ENCODE data around the gene GFRA1.

DNA sequence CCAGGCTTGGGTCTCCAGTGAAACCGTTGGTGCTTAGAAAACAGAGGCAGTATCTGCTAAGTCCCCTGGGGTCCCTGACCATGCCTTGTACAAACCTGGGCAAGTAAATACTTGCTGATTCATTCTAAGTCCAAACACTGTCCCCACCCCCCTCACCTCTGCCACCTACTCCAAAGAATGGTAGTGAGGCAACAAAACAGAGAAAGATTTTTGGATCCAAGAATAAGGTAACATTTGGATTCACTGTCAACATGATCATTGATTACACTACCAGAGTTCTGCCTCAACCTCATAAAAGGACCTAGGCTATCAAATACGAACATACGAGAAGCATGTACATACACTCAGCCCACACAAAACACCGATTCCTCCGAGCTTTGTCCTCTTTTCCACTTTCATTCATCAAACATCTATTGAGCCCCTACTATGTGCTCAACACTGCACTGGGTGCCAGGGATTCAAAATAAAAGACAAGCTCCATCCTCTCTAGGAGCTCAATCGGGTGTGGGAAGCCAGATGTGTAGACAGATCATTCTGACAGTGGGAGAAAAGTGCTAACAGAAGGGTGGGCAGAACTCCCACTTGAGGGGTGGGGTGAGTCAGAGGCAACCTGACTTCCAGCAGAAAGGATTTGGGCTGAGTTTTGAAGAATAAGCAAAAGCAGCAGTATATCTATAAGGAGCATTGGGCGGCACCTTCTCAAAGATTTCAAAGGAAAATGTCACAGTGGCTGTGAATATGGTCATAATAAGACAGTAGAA, 71.2 kb downstream of the GFRA1 start:
- TF ChIP-seq NFE2L2 (IDR thresholded peaks at IDR 0.05; ENCODE audit: low read depth, low read length) (no peak), CEBPB (IDR thresholded peaks at IDR 0.05; ENCODE audit: low read depth, low read length) (no peak)
